Stimulated activated CD8-positive, alpha-beta memory T cell treated with anti-CD3 and anti-CD28 coated beads, Interleukin-7, amount 100 ng/mL, for 48 hours (primary cell): ENCODE measurements around the gene PLA2G12A.
A peak's percentile ranks its signal among the peaks of the same experiment; 100 is the strongest.

Experiments
- DNase-seq, 2 donors: peaks; one replicate each; pipeline ENCODE4 v3.0.0-alpha.2; 2020; ENCODE audit warnings: low read depth in 1 of 2; ENCODE audit errors: extremely low read depth in 1 of 2

The PLA2G12A gene

DNA sequence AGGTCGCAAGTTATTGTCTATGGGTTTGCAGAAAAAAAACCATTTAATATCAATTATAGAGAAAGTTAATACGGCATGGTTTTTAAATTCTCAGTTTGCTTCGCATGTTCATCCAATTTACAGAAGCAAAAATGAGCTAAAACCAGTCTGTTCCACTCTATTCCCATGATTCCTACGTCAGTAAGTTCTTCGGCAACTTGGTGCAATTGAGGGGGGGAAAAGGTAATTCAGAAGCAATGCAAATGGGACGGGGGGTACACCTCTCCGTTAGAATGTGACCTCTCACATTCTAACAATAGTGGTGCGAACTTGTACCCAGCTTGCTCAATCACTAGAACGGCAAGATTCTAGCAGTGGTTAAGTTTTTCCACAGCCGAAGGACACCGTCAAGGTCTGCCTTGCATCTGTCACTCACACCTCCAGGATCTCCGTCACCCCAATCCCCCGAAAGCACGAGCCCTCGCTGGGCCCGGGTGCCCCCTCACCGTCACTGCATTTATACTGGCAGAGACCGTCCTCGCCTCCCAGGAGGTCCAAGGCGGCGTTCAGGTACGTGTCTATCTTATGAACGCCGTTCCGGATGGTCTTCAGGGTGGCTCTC, 653 bp downstream of the PLA2G12A start:
- peak; percentile 7 to 13 for DNase-seq

DNA sequence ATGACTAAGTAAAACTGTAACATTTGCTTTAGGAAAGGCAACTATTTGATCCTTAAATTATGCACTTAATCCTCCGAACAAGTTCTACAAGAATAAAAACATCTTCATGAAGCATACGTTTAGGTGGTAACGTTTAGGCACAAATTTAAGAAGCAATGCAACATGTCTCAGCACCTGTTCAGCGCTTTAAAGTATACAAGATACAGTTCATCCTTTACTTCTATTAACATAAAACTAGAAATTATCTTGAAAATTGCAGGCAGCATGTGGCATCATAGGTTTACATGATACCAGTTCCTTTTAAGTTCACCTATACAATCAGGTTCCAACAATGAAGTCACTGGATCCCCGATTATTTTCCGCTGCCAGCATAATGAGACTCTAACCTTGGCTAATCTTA, 1.5 kb downstream of the PLA2G12A start:
- no peak for DNase-seq

DNA sequence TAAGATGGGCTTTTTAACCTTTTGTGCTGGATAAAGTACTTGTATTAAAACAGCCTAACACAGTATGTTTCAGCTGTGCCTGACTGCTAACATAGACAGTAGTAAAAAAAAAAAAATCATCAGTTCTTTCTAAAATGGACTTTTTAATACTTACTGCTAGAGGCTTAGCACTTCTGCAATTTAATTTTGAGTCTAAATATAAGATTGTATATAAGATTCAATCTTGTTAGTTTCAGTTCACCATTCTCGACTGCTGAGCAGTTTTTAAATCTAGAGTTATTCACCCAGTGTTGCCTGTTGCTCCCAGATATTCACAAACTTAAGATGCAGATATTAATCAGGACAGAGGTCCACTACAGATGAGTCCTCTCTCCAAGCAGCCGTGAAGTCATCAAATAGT, 6.8 kb downstream of the PLA2G12A start:
- DNase-seq: no peak

DNA sequence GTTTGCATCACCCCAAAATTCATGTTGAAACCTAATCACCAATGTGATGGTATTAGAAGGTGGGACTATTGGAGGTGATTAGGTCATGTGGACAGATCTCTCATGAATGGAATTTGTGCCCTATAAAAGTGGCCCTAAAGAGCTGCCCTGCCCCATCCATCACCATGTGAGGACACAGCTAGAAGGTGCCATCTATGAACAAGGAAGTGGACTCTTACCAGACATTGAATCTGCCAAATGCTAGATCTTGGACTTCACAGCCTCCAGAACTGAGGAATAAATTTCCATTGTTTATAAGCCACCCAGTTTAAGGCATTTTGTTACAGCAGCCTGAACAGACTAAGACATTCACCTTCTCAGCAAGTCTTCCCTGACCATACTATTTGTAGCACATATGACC, 7.5 kb downstream of the PLA2G12A start:
- no peak for DNase-seq

DNA sequence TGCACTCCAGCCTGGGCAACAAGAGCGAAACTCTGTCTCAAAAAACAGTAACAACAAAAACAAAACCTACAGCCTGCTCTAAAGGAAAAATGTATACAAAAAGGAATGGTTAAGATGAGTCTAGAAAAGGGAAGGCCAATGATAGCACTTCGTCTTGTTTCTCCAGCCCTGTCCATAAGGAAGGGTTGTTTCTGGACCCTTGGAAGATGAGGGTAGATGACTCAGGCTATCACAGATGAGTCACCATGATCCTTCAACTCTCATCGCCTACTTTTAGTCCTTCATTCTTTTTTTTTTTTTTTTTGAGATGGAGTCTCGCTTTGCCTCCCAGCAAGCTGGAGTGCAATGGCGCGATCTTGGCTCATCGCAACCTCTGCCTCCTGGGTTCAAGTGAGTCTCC, 8.8 kb downstream of the PLA2G12A start:
- no peak for DNase-seq

DNA sequence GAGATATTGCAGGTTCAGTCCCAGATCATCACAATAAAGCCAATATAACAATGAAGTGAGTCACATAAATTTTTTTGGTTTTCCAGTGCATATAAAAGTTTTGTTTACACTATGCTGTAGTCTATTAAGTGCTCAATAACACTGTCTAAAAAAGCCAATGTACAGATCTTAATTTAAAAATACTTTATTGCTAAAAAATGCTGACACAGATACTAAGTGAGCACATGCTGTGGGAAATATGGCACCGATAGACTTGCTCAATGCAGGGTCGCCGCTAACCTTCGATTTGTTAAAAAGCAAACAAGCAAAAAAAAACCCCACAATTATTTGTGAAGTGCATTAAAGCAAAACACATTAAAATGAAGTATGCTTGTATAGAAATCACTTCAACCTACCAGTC, 10.3 kb downstream of the PLA2G12A start:
- no peak for DNase-seq

DNA sequence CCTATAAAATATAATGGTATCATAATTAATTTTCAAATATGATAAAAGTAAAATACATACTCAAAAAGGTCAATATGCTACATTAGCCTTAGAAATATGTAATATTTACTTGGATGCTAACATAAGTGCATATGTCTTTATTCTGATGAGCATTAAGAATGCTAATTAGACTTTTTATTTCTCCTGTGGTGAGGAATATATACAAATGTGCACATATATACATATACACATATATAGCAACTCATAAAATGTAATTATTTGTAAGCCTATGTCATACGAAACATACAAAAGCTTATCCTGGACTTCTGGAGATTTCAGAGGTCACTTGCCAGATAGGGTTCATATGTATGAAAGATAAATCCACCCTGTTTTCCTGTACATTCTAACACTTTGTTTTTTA, 11.1 kb downstream of the PLA2G12A start:
- no peak for DNase-seq

DNA sequence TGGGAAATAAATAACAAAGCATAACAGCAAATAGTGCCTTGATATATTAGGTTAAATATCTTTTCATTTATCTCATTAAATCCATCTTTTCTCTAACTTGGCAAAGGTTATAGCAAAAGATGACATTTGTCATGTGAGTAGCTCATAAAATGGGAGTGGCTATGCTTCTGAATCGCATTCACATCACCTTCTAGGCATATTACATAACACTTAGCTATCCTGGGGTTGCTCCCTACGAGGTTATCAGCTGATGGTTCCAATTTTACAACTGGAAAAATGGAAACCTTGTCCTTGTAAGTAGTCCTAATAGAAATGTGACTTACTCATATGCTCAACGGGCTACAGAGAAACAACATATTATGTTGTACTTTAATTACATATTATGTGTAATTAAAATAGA, 16.4 kb downstream of the PLA2G12A start:
- no peak for DNase-seq

DNA sequence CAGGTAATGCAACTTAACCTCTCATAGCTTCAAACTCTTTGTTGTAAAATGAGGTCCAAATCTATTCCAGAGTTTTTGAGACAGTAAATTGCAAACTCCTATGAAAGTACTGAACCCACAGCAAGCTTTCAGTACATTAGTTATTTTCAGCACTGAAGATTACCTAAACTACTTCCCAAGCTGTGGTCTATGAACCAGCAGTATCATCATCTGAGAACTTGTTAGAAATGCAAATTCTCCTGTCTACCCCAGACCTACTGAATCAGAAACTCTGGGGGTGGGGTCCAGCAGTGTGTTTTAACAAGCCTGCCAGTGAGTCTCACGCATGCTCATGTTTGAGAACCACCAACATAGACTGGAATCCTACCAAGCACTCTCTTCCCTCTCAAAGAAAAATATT, 20.9 kb downstream of the PLA2G12A start:
- no peak for DNase-seq

DNA sequence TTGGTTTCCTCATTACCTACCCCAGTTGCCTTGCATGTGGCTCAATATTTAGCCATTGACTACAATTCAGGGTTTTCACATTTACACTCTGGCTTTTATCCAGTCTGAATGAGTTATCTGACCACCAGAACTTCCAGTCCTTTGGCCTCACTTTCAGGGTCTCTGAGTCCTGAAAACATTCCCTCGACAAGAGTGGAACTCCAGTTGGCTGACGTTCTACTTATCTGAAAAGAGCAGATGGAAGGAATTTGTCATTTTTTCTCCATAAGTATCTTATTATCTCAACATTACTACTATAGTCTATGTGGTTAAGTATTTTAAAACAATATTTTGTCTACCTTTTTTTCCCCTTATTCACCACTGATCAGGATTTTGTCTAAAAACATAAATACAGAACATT, 21.4 kb downstream of the PLA2G12A start:
- DNase-seq: no peak

DNA sequence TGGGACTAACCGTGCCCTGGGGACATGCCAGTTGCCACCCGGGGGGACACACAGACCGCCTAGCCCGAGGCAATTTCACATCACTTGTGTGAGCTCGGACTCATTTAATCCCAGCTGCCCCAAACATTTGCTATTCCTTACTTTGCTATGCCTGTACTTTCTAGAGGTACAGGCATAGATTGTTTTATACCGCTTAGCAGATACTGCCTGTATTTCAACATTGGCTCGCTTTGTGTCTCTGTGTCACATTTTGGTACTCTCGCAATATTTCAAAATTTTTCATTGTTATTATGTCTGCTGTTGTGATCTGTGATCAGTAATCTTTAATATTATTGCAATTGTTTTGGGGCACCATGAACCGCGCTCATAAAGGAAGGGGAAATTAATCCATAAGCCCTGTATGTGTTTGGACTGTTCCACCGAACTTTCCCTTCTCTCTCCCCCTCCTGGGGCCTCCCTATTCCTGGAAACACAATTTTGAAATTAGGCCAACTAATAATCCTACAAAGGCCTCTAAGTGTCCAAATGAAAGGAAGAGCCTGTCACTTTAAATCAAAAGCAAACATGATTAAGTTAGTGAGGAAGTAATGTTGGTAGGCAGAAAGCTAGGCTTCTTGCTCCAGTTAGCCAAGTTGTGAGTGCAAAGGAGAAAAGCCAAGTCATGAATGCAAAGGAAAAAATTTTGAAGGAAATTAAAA, 26.1 kb downstream of the PLA2G12A start:
- DNase-seq: no peak

DNA sequence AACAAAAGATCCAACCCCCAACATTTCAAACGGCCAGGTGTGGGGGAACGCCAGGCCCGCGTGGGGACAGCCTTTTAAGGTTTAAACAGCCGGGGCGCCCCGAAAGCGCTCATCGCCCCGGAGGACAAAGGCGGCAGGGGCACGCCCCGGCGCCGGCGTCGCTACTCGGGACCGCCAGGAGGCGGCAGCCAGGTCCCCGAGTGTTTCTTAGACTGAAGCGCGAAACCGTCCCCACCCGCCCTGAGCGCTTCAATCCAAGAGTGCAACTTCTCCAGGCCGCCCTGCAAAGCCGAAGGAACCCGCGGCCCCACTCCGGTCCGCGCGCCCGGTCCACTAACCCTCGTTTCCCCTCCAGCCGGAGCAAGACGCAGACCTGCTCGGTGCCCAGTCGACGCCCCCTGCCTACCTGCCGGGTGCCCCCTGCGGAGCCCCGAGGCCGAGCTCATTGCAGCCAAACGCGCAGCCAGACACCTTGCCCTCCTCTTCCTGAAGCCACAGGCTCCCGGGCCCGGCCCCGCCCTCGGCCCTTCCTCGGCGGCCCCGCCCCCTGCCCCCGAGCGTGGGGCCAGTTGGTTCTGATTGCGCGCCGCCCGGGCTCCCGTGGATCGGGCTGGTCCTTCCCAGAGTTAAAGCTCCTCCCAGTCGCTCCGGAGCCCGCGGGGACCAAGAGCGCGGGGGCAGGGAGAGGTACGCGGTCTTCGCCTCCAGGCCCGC, 26.8 kb downstream of the PLA2G12A start, which contains the start of gene CASP6:
Gene CASP6 (minus strand): TSS at position 496 of the 714 bp plus-strand sequence. CDS start 50 bp downstream, at position 446.
- DNase-seq: peak; percentile 44 to 53

DNA sequence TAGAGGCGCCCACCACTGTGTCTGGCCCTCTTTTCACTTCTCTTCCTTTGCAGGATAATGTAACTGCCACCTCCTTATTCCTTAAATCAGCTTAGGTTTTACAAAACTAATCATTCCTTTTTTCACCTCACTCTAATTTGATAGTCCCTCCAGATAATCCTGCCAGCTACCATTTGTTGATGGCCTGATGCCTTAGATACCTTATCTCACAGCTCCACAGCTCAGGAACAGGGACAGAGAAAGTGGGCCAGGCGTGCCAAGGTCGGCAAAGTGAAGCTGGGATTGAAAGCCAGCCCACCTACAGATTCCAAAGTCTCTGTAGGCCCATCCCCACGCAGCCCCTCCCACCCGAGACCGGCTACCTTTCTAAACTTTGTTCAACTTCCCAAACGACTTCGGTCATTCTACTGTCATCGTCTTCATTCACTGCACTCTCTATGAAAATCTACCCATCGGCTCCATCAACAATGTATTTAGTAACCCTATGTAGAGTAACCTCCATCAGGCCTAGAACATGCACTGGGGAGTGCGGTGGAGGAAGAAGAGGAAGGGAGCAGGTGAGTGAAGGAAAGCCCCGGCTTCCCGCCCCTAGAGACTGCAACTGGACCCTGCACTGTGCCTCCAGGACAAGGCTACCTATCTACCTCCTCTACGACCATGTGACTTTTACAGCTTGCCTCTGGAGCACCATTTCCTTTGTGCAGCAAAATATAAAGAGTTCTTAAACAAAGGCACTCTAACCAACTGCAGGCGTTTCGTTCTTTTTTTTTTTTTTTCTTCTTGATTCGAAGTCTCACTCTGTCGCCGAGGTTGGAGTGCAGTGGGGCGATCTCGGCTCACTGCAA, 28.1 kb downstream of the PLA2G12A start:
- no peak for DNase-seq

DNA sequence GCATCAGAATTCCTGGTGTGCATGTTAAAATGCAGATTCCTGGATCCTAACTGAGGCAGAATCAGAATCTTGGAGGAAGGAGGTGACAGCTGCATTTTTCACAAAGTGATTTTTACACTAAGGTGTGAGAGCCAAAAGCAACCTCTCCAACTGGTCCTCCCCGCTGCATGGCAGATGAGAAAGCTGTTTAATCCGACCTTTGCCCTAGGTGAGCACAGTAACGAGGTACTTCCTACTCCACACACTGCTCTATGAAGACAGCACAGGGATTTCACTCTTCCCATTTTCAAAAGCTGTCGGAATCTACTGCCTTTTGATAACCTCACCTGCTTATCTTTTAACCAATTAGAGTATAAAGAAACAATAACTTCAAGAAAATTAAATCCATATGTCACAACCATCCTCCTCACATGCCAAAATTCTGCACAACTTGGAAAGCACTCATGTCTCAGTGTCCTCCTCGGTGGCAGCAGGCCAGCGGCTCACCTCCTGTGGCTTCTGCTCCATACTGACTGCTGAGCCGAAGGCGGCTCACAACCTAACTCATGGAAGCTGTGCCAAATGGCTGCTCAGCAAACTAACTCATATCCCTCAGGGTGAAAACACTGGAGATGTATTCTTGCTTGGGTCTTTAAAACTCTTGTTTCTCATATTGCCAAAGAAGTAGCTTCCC, 30.2 kb downstream of the PLA2G12A start:
- no peak for DNase-seq

DNA sequence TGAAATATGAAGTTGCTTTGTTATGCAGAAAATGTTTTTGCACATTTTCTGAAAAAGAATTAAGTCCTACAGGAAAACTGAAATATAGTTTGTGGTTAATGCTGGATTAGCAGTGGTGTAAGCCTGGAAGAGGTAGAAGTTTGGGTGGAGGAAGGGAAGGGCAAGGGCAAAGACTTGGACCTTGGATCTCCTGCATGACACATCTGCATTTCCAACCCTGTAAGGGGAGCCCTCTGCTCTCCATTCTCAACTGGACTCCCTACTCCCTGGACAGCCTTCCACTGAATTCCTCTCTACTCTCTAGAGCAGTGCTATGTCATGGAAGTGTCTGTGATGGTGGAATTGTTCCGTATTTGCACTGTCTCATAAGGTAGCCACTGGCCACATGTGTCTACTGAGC, 31.2 kb downstream of the PLA2G12A start:
- no peak for DNase-seq

DNA sequence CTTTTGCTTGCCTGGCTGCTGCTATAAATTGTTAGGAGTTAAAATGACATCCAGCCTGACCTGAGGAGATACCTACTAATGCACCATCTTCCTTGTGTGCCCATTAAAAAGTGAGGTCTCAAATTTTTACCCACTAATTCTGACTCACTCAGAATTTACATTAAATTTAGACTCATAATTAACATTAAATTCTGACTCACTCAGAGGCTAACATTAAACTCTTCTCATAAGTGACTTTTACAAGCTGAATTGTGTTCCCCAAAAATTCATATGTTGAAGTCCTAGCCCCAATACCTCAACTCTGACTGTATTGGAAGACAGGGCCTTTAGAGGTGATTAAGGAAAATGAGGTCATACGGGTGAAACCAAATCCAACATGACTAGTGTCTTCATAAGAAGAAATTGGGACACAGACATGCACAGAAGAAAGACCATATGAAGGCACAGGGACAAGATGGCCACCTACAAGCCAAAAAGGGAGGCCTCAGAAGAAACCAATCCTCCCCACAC, 38.4 kb downstream of the PLA2G12A start:
- no peak for DNase-seq

DNA sequence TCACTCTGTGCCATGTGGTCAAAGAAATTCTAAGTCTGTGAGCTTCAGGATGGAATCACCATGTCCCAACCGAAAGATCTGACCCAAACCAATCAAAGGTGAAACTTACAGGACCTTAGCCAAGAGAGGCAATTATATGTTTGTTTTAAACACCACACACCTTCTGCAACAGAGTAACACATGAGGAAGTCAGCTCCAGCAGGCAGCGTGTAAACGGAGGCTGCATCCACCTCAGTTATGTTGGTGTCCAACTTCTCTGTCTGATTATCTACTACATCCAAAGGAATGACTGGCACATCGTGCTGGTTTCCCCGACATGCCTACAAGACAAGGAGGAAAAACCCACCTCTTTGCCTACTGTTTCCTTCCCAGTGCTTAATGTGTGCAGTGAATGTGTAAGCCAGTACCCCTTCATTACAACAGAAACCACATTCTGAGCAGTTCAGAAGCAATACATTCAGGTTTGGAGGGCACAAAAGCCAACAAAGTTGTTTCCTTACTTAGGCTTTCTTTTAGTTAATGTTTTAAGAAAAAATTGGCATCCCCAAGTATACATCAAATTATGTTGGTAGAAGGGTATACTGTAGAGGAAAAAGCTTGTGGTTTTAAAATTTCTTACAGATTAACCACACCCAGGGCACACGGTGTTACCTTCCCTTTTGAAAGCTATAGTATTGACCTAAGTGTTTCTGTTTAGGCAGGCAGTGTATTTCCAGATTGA, 39.0 kb downstream of the PLA2G12A start:
- DNase-seq: no peak

DNA sequence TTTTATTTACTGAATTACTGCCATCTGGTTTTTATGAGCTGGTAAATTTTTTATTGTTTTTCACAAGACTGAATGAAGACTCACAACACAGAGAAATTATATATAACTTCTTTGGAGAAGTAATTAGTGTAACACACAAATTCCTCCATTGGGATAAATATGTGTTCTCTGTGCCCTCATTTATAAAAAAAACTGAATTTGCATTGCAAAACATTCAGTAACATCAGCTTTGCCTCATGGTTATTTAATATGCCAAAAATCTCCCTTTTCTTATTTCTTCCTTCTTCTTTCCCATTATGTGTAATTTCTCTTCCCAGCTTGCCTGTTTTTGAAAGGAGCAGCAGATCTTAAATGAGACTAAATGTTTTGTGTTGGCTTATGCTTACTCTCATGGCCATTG, 45.1 kb downstream of the PLA2G12A start:
- DNase-seq: no peak

DNA sequence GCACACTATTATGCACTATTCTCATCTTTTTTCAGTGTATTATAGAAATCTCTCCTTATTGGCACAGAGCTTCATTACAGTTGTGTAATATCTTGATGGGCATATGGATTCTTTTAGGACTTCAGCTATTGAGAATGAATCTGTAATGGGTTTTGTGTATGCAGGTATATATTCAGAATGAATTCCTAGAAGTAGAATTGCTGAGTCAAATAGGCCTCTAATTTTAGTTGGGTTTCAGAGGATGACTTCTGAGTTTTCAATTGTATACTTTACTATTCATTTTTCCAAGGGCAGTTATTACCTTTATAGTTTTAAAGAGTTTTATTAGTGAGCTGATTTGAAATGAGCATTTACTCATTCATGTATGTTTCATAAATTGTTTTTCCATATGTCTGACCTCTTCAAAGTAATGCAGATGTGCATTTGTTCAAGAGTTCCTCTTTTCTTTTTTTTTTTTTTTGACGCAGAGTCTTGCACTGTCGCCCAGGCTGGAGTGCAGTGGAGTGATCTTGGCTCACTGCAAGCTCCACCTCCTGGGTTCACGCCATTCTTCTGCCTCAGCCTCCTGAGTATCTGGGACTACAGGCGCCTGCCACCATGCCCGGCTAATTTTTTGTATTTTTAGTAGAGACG, 46.1 kb downstream of the PLA2G12A start:
- no peak for DNase-seq
